Aorta (tissue), 5 donors: ENCODE measurements around the gene FNIP2. TPM values are rescaled to one million over a fixed set of nuclear protein-coding genes. Genes with fewer than 3 reads are reported as not detected.
A peak's percentile ranks its signal among the peaks of the same experiment; 100 is the strongest.
"Not testable (repeated sequence)": the region's sequence is repeated elsewhere in the genome, so short reads cannot be mapped to it uniquely, and the experiment has no call there.

Source experiments
- ATAC-seq: fragments of 200-7000 bp; cut with Tn5 transposase; one replicate; pipeline ENCODE4 v1.9.1; 2022; ENCODE audit warnings: moderate library complexity; ENCODE audit not compliant: low FRiP score
- DNase-seq, 2 donors: peaks; one replicate each; pipeline ENCODE4 v3.0.0-alpha.2; 2020
- H3K27ac ChIP-seq, 2 donors: one replicate each; pipeline ENCODE4 v1.5.1; 2013; ENCODE audit warnings: low read length in 2 of 2, mild to moderate bottlenecking in 2 of 2, moderate library complexity in 2 of 2, control low read depth in 1 of 2, inconsistent platforms in 1 of 2, low read depth in 1 of 2
- H3K27me3 ChIP-seq, 2 donors: one replicate each; pipeline ENCODE4 v1.6.1; 2013; ENCODE audit warnings: control low read depth in 1 of 2, low read length in 1 of 2, mild to moderate bottlenecking in 1 of 2, moderate library complexity in 1 of 2; ENCODE audit not compliant: insufficient read depth in 2 of 2, control insufficient read depth in 1 of 2
- H3K36me3 ChIP-seq, 2 donors: one replicate each; pipeline ENCODE4 v1.6.1; 2013; ENCODE audit warnings: control low read depth in 1 of 2, low read length in 1 of 2, mild to moderate bottlenecking in 1 of 2; ENCODE audit not compliant: insufficient read depth in 2 of 2, control insufficient read depth in 1 of 2
- H3K4me1 ChIP-seq, 2 donors: one replicate each; pipeline ENCODE4 v1.6.1; 2013; ENCODE audit warnings: low read length in 2 of 2, control low read depth in 1 of 2, mild to moderate bottlenecking in 1 of 2, moderate library complexity in 1 of 2; ENCODE audit not compliant: insufficient read depth in 2 of 2, control insufficient read depth in 1 of 2
- H3K4me3 ChIP-seq, 2 donors: one replicate each; pipeline ENCODE4 v1.5.1; 2013; ENCODE audit warnings: low read length in 2 of 2, control low read depth in 1 of 2, mild to moderate bottlenecking in 1 of 2
- H3K9me3 ChIP-seq: one replicate; pipeline ENCODE4 v1.6.1; 2013; ENCODE audit warnings: mild to moderate bottlenecking, low read length; ENCODE audit not compliant: control insufficient read depth
- WGBS, 2 donors: extraction: QIAGEN DNeasy Blood & Tissue Kit; methylation state at CpG; one replicate each; pipeline ENCODE4 v1.1.7; 2013; 5-methylcytosine and 5-hydroxymethylcytosine counted together
- intact Hi-C, 2 donors: fragments of 100-400 bp; cut with DNase I; formaldehyde crosslinking; loops; one replicate each; pipeline versions ENCODE4 v1.14.2 to v1.15.0; 2022
- polyA plus RNA-seq, 2 donors: library from polyadenylated mRNA; stranded (reverse); fragments of 200-250 nt; gene quantifications; one replicate each; pipeline ENCODE4 v1.2.3, GENCODE V29; 2013
- total RNA-seq, 2 donors: library from RNA; stranded (reverse); fragmentation: NEBNext Ultra II Directional; extraction: Animal tissue kit (Norgen Biotek cat#: 25700); gene quantifications; one replicate each; pipeline ENCODE4 v1.2.1, GENCODE V29; 2021
- donor health status: healthy with polysubstance abuse.
- donor health status: Bipolar disorder and iron deficiency.
- donor health status: DM: no; HTN: no; CAD: no.
- donor health status: DM: no; HTN: no; CAD: no.
- donor health status: DM: yes; HTN: yes; CAD: no.

Gene FNIP2
- total and polyA plus RNA-seq, 4 donors, result 17.3 to 97.8 (median 44.2) TPM

GRCh38 chr4:158789853-158790252 is 21.0 kb downstream of the FNIP2 start:
- H3K9me3 ChIP-seq, result no peaks in the 10 kb centered on the region
- DNase-seq (no peak), ATAC-seq (no peak)
- no peaks in the 10 kb centered on the region for H3K27me3 ChIP-seq
- peaks cover 5 to 15% of the 10 kb centered on the region in 2 donors for H3K4me1 ChIP-seq
- 85 to 88% methylated on average over 8 of the region's 8 CpGs for WGBS, 2 donors
- no peak overlapping the region for H3K4me3 ChIP-seq
- intact Hi-C loops, result no loop called here
- no peak overlapping the region for H3K27ac ChIP-seq
- no peaks in the 10 kb centered on the region for H3K36me3 ChIP-seq

DNA sequence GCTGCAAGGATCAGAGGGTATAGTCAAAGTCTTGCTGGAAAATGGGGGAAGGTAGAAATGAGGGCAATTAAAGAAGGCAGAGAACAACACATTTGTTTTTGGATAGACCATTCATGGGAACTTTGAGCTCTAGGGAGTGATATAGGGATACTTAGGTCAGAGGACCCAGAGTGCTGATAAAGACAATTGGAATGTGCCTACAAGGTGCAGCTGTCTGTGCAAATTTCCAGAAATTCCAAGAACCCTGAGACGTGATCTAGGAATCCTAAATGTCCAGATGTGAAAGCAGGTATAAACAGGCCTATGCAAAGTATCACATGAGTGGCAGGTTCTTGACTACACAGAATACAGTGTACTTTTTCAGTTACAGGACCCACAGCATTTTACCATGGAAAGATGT is 24.2 kb downstream of the FNIP2 start:
- no peak overlapping the region for H3K4me3 ChIP-seq
- no peaks in the 10 kb centered on the region for H3K36me3 ChIP-seq
- H3K27ac ChIP-seq, result no peak overlapping the region
- H3K27me3 ChIP-seq, result no peaks in the 10 kb centered on the region
- H3K4me1 ChIP-seq, result peaks cover 3 to 8% of the 10 kb centered on the region in 2 donors
- ATAC-seq, result no peak
- no peaks in the 10 kb centered on the region for H3K9me3 ChIP-seq
- 31 to 39% methylated on average over 1 of the region's 1 CpG for WGBS, 2 donors
- intact Hi-C loops, result no loop called here
- no peak for DNase-seq

- DNase-seq, H3K27ac ChIP-seq, ATAC-seq, H3K27me3 ChIP-seq, H3K9me3 ChIP-seq, intact Hi-C loops, H3K36me3 ChIP-seq, H3K4me1 ChIP-seq, H3K4me3 ChIP-seq: not testable (repeated sequence)
- 73 to 74% methylated on average over 1 of the region's 1 CpG for WGBS, 2 donors
Measured at GRCh38 chr4:158793430-158793829, 24.6 kb downstream of the FNIP2 start.

GRCh38 chr4:158796370-158797140 is 27.7 kb downstream of the FNIP2 start:
- H3K27me3 ChIP-seq, result no peaks in the 10 kb centered on the region
- 81 to 84% methylated on average over 7 of the region's 7 CpGs for WGBS, 2 donors
- ATAC-seq (no peak), DNase-seq (peak in 1 of 2 donors; percentile 78)
- H3K4me3 ChIP-seq, result no peak overlapping the region
- intact Hi-C loops, result no loop called here
- peaks cover 2 to 9% of the 10 kb centered on the region in 2 donors for H3K4me1 ChIP-seq
- H3K27ac ChIP-seq, result no peak overlapping the region
- H3K36me3 ChIP-seq, result no peaks in the 10 kb centered on the region
- H3K9me3 ChIP-seq, result no peaks in the 10 kb centered on the region

DNA sequence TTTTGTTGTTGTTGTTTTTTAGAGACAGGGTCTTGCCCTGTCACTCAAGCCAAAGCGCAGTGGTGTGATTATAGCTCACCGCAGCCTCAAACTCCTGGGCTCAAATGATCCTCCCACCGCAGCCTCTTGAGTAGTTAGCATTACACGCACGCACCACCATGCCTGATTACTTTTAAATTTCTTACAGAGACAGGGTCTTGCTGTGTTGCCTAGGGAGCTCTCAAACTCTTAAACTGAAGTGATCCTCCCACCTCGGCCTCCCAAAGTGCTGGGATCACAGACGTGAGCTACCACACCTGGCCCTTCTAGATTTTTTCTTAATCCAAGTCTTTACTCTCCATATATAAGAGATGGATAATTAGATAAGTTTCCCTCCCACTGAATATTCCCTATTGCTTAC is 29.2 kb downstream of the FNIP2 start:
- H3K36me3 ChIP-seq, result no peaks in the 10 kb centered on the region
- DNase-seq (no peak), ATAC-seq (no peak)
- H3K9me3 ChIP-seq, result no peaks in the 10 kb centered on the region
- 93% methylated on average over 7 of the region's 7 CpGs for WGBS, 2 donors
- intact Hi-C loops, result no loop called here
- H3K27ac ChIP-seq, result no peak overlapping the region
- no peak overlapping the region for H3K4me3 ChIP-seq
- H3K4me1 ChIP-seq, result peaks cover 3 to 7% of the 10 kb centered on the region in 2 donors
- no peaks in the 10 kb centered on the region for H3K27me3 ChIP-seq

DNA sequence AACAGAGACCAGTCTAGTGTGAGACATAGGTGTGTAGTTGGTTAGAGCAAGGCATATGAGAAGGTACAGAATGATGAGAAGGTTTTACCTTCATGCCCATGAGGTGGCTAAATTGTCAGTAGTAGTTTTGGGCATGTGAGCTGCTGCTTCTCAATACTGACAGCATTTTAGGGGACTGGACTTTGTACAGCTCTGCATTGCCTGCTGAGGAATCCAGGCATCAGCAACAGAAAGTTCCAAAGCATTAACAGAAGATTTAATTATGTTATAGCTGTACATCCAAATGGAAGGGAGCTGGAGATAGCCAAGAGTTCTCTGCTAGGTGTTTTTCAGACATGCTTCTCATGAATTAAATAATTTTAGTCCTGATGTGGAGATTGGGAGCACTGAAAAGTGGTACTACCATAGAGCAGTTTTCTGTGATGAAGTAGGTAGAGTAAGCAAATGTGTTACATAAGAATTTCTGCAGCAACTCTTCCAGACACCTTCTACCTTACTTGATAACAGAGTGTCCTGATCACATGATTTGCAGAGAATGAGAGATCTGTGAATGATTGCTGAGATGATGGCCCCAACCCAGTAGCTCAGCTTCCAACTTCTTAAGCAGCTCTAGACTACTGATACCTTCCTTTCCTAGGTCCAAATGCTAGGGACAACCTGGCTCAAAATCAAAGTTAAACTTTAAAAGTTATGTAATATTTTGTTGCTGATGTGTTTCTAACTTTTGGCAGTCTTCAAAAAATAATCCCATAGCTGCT is 30.4 kb downstream of the FNIP2 start:
- no peak for ATAC-seq
- intact Hi-C loops, result no loop called here
- Histone ChIP-seq H3K4me1 (peaks cover 3 to 6% of the 10 kb centered on the region in 2 donors), H3K9me3 (no peaks in the 10 kb centered on the region), H3K27me3 (no peaks in the 10 kb centered on the region), H3K4me3 (no peak overlapping the region), H3K36me3 (no peaks in the 10 kb centered on the region), H3K27ac (no peak overlapping the region)
- no peak for DNase-seq

- Histone ChIP-seq H3K36me3 (no peaks in the 10 kb centered on the region), H3K27ac (no peak overlapping the region), H3K9me3 (no peaks in the 10 kb centered on the region), H3K4me1 (peaks cover 3 to 6% of the 10 kb centered on the region in 2 donors), H3K4me3 (no peak overlapping the region), H3K27me3 (no peaks in the 10 kb centered on the region)
- WGBS, 2 donors, result 44 to 55% methylated on average over 7 of the region's 7 CpGs
- intact Hi-C loops, result no loop called here
- DNase-seq, result no peak
- ATAC-seq, result no peak
Measured at GRCh38 chr4:158799856-158800255, 31.0 kb downstream of the FNIP2 start.

- DNase-seq, result no peak
- intact Hi-C loops, result no loop called here
- Histone ChIP-seq H3K4me3 (no peak overlapping the region), H3K9me3 (no peaks in the 10 kb centered on the region), H3K4me1 (peaks cover 6% of the 10 kb centered on the region in 2 donors), H3K27me3 (no peaks in the 10 kb centered on the region), H3K36me3 (no peaks in the 10 kb centered on the region), H3K27ac (no peak overlapping the region)
- no peak for ATAC-seq
- 73 to 81% methylated on average over 4 of the region's 4 CpGs for whole genome bisulfite sequencing, 2 donors
Measured at GRCh38 chr4:158801066-158801465, 32.2 kb downstream of the FNIP2 start.

DNA sequence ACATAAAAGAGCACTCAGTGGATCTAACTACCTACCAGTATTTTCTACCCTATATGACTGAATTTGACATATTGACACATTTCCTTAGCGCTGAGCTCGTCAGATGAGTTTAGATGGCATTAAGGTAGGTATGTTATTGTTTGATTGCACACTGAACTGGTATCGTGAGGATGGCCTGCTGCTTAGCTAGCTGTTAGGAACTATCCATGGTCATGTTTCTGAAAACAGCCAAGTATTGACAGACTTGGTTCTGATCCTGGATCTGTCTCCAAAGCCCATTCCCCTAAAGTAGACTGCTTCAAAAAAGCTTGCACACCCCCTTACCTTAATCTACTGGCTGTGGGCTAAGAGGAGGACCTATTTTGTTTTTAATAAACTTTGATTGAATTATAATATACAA is 32.9 kb downstream of the FNIP2 start:
- ATAC-seq (no peak), DNase-seq (no peak)
- Histone ChIP-seq H3K4me3 (no peak overlapping the region), H3K9me3 (no peaks in the 10 kb centered on the region), H3K27me3 (no peaks in the 10 kb centered on the region), H3K4me1 (peaks cover 6% of the 10 kb centered on the region in 2 donors), H3K27ac (no peak overlapping the region), H3K36me3 (no peaks in the 10 kb centered on the region)
- 83 to 87% methylated on average over 3 of the region's 3 CpGs for WGBS, 2 donors
- intact Hi-C loops, result no loop called here
